ENCODE results near the gene NEDD8.

NEDD8 gene

GRCh38 chr14:24277071-24277470 lies 44.9 kb upstream of the NEDD8 start:
- TF ChIP-seq CTCF (IDR thresholded peaks at IDR 0.05; ENCODE audit: low read depth, low read length, missing control alignments): no peak
- no peak for DNase-seq (ENCODE audit: extremely low read depth, low read depth)
- H3K4me3 ChIP-seq (replicated peaks; ENCODE audit: low read depth, low read length): no peak overlapping the region

DNA sequence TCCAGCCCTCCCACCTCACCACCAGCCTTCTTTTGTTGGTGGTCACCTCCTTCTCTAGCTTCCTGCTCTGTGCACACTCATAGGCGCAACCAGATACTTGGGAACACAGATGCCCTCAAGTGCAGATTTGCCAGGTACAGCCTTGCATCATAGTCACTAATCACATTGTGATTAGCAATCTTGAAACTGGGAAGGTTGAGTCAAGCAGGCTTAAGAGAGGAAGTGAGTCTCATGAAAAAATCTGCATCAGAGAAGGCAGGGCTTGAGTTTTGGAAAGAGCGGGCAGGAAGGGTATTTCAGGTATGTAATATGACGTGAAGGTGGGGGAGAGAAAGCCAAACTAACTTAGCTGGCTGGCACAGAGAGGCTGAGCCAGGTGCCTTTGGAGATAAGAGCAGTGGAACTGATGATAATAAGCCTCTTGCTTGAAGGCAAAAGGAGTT lies 42.0 kb upstream of the NEDD8 start:
- no peak for TF ChIP-seq CTCF (IDR thresholded peaks at IDR 0.05; ENCODE audit: low read depth, low read length, missing control alignments)
- H3K4me3 ChIP-seq (replicated peaks; ENCODE audit: low read depth, low read length): no peak overlapping the region
- DNase-seq (ENCODE audit: extremely low read depth, low read depth): no peak

DNA sequence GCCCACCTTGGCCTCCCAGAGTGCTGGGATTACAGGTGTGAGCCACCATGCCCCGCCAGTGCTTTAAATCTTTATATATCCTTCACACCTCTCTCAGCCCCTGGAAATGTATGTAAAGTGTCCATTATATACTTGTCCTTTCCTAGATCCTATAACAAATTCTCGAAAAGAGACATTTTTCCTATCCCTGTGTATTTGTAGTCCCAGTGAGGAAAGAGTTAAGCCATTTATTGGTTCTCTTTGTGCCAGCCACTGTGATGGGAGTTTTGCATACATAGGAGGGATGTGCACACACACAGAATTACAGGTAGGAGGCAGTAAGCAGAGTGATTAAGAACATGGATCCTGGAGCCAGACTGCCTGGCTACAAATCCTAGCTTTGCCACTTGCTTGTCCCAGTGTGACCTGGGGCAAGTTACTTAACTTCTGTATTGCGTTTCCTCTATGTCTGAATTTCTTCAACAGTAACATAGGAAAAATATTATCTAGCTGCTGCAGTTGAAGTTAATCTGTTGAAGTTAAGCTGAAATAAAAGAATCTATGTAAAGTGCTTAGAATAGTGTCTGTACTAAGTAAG lies 41.3 kb upstream of the NEDD8 start:
- H3K4me3 ChIP-seq (replicated peaks; ENCODE audit: low read depth, low read length): no peak overlapping the region
- DNase-seq (ENCODE audit: extremely low read depth, low read depth): no peak
- no peak for TF ChIP-seq CTCF (IDR thresholded peaks at IDR 0.05; ENCODE audit: low read depth, low read length, missing control alignments)

GRCh38 chr14:24272467-24272866 lies 40.3 kb upstream of the NEDD8 start:
- DNase-seq (ENCODE audit: extremely low read depth, low read depth): no peak
- TF ChIP-seq CTCF (IDR thresholded peaks at IDR 0.05; ENCODE audit: low read depth, low read length, missing control alignments): no peak
- no peak overlapping the region for H3K4me3 ChIP-seq (replicated peaks; ENCODE audit: low read depth, low read length)

GRCh38 chr14:24271834-24272263 lies 39.7 kb upstream of the NEDD8 start:
- DNase-seq (ENCODE audit: extremely low read depth, low read depth): no peak
- H3K4me3 ChIP-seq (replicated peaks; ENCODE audit: low read depth, low read length): peak overlapping the region; percentile 89
- no peak for TF ChIP-seq CTCF (IDR thresholded peaks at IDR 0.05; ENCODE audit: low read depth, low read length, missing control alignments)

DNA sequence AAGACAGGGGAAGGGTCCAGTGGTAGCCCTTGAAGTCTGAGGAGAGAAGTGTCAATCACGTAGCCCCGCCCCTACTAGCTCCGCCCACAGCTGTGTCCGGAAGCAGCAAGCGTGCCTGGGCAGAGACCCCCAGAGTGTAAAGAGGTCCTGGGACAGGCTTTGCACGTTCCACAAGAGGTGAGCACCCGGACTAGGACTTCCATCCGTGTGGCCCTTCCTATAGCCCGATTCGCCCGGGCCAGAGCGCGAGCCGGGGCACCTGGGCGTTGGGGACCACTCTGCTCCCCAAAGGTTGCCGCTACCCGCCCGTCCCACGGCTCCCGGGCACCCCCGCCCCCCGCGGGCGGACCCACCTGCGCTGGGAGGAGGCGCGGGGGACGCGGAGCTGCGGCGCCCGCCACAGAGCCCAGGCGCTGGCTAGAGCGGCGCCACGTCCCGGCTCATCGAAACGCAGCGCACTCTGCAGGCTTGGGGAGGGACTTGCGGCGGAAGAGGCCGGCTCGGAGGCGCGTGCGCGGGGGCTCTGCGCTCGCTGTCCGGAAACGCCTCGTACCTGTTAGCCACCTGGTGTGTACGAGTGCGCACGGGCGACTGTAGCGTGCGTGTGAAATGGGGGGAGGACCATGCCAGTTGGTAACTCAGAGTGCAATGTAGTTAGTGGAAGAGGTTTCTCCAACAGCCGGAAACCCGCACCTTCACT lies 39.1 kb upstream of the NEDD8 start, which contains the start of gene RABGGTA:
Gene RABGGTA, minus strand, starts transcription at position 464 of the 700 bp plus-strand sequence. CDS start 482 bp downstream, outside the sequence.
- peak; percentile 57 for DNase-seq (ENCODE audit: extremely low read depth, low read depth)
- H3K4me3 ChIP-seq (replicated peaks; ENCODE audit: low read depth, low read length): peak within 1 kb of the TSS; percentile 89
- TF ChIP-seq CTCF (IDR thresholded peaks at IDR 0.05; ENCODE audit: low read depth, low read length, missing control alignments): peak; percentile 58
